Measurements from ENCODE around the gene ADGRA1. TPM values are rescaled to one million over a fixed set of nuclear protein-coding genes. Genes with fewer than 3 reads are reported as not detected.
A peak's percentile ranks its signal among the peaks of the same experiment; 100 is the strongest.
"Not testable (repeated sequence)": the region's sequence is repeated elsewhere in the genome, so short reads cannot be mapped to it uniquely, and the experiment has no call there.

The ADGRA1 gene
- total and polyA plus RNA-seq, 3 experiments from 2014 or later, result not detected

- H3K27me3 ChIP-seq (ENCODE audit: insufficient read depth, low read length, poor library complexity, severe bottlenecking), result no peaks in the 10 kb centered on the region
- H3K36me3 ChIP-seq (ENCODE audit: insufficient read depth, low read length), result no peaks in the 10 kb centered on the region
- no peak overlapping the region for H3K27ac ChIP-seq (ENCODE audit: low read depth, low read length)
- H3K4me1 ChIP-seq (ENCODE audit: insufficient read depth, low read length), result no peaks in the 10 kb centered on the region
- no peaks in the 10 kb centered on the region for H3K36me3 Mint-ChIP-seq
- no peaks in the 10 kb centered on the region for H3K9me3 Mint-ChIP-seq
- H3K27ac Mint-ChIP-seq, result no peak overlapping the region
- POLR2A ChIA-PET, result no interaction called here
- H3K4me1 Mint-ChIP-seq, result no peaks in the 10 kb centered on the region
- peaks cover 0 to 7% of the 10 kb centered on the region in 2 donors for H3K27me3 Mint-ChIP-seq
- no peak overlapping the region for H3K4me3 Mint-ChIP-seq
- CTCF ChIA-PET, result no interaction called here
- H3K9me3 ChIP-seq (ENCODE audit: low read length), result no peaks in the 10 kb centered on the region
- no peak for DNase-seq
- H3K4me3 ChIP-seq (ENCODE audit: low read length), result no peak overlapping the region
Observed at GRCh38 chr10:133050371-133050770, 37.4 kb upstream of the ADGRA1 start.

GRCh38 chr10:133052076-133052475 lies 35.6 kb upstream of the ADGRA1 start:
- H3K4me3 ChIP-seq (ENCODE audit: low read length), result no peak overlapping the region
- Mint-ChIP-seq H3K36me3 (no peaks in the 10 kb centered on the region), H3K9me3 (no peaks in the 10 kb centered on the region), H3K27me3 (peaks cover 0 to 11% of the 10 kb centered on the region in 2 donors), H3K4me1 (peaks cover 0 to 2% (median 0%) of the 10 kb centered on the region in 3 donors), H3K4me3 (no peak overlapping the region), H3K27ac (no peak overlapping the region)
- H3K36me3 ChIP-seq (ENCODE audit: insufficient read depth, low read length), result no peaks in the 10 kb centered on the region
- H3K27me3 ChIP-seq (ENCODE audit: insufficient read depth, low read length, poor library complexity, severe bottlenecking), result no peaks in the 10 kb centered on the region
- H3K9me3 ChIP-seq (ENCODE audit: low read length), result no peaks in the 10 kb centered on the region
- DNase-seq, result no peak
- H3K4me1 ChIP-seq (ENCODE audit: insufficient read depth, low read length), result no peaks in the 10 kb centered on the region
- H3K27ac ChIP-seq (ENCODE audit: low read depth, low read length), result no peak overlapping the region
- CTCF ChIA-PET, result no interaction called here
- POLR2A ChIA-PET, result no interaction called here

- H3K36me3 ChIP-seq (ENCODE audit: insufficient read depth, low read length); H3K27me3 ChIP-seq (ENCODE audit: insufficient read depth, low read length, poor library complexity, severe bottlenecking); H3K9me3 ChIP-seq (ENCODE audit: low read length); H3K4me3 Mint-ChIP-seq; H3K27ac ChIP-seq (ENCODE audit: low read depth, low read length); H3K4me3 ChIP-seq (ENCODE audit: low read length); DNase-seq; H3K4me1 ChIP-seq (ENCODE audit: insufficient read depth, low read length); H3K36me3 Mint-ChIP-seq; H3K27ac Mint-ChIP-seq; H3K9me3 Mint-ChIP-seq; POLR2A ChIA-PET: not testable (repeated sequence)
- Mint-ChIP-seq H3K4me1 (peaks cover 4 to 11% (median 7%) of the 10 kb centered on the region in 3 donors), H3K27me3 (peaks cover 0 to 11% of the 10 kb centered on the region in 2 donors)
- CTCF ChIA-PET, result interaction anchor here (0.7 kb wide), 1 partner anchor 9 kb away, joined by 3 read pairs; no protein-coding TSS in a partner anchor
Observed at GRCh38 chr10:133053527-133054133, 34.1 kb upstream of the ADGRA1 start.

GRCh38 chr10:133055470-133055869 lies 32.3 kb upstream of the ADGRA1 start:
- Mint-ChIP-seq H3K4me3 (no peak overlapping the region), H3K36me3 (no peaks in the 10 kb centered on the region), H3K4me1 (peaks cover 12 to 19% (median 12%) of the 10 kb centered on the region in 3 donors), H3K9me3 (no peaks in the 10 kb centered on the region), H3K27ac (no peak overlapping the region), H3K27me3 (peaks cover 0 to 10% of the 10 kb centered on the region in 2 donors)
- H3K27ac ChIP-seq (ENCODE audit: low read depth, low read length), result no peak overlapping the region
- no peak for DNase-seq
- H3K4me3 ChIP-seq (ENCODE audit: low read length), result no peak overlapping the region
- no peaks in the 10 kb centered on the region for H3K36me3 ChIP-seq (ENCODE audit: insufficient read depth, low read length)
- peaks cover 9% of the 10 kb centered on the region for H3K4me1 ChIP-seq (ENCODE audit: insufficient read depth, low read length)
- no peaks in the 10 kb centered on the region for H3K27me3 ChIP-seq (ENCODE audit: insufficient read depth, low read length, poor library complexity, severe bottlenecking)
- H3K9me3 ChIP-seq (ENCODE audit: low read length), result no peaks in the 10 kb centered on the region
- CTCF ChIA-PET, result no interaction called here
- POLR2A ChIA-PET, result no interaction called here

- ChIA-PET CTCF (no interaction called here), POLR2A (no interaction called here)
- Histone ChIP-seq H3K27ac (ENCODE audit: low read depth, low read length) (no peak overlapping the region), H3K4me1 (ENCODE audit: insufficient read depth, low read length) (peaks cover 9% of the 10 kb centered on the region), H3K4me3 (ENCODE audit: low read length) (no peak overlapping the region), H3K27me3 (ENCODE audit: insufficient read depth, low read length, poor library complexity, severe bottlenecking) (no peaks in the 10 kb centered on the region), H3K36me3 (ENCODE audit: insufficient read depth, low read length) (no peaks in the 10 kb centered on the region), H3K9me3 (ENCODE audit: low read length) (no peaks in the 10 kb centered on the region)
- no peak overlapping the region for H3K27ac Mint-ChIP-seq
- H3K4me3 Mint-ChIP-seq, result no peak overlapping the region
- DNase-seq, result no peak
- H3K27me3 Mint-ChIP-seq, result peaks cover 0 to 10% of the 10 kb centered on the region in 2 donors
- H3K36me3 Mint-ChIP-seq, result no peaks in the 10 kb centered on the region
- no peaks in the 10 kb centered on the region for H3K9me3 Mint-ChIP-seq
- H3K4me1 Mint-ChIP-seq, result peaks cover 12 to 19% (median 12%) of the 10 kb centered on the region in 3 donors
Observed at GRCh38 chr10:133056001-133056400, 31.7 kb upstream of the ADGRA1 start.

GRCh38 chr10:133056651-133057178 lies 31.0 kb upstream of the ADGRA1 start:
- Mint-ChIP-seq H3K27me3 (peaks cover 0 to 10% of the 10 kb centered on the region in 2 donors), H3K36me3 (no peaks in the 10 kb centered on the region), H3K9me3 (no peaks in the 10 kb centered on the region), H3K4me1 (peaks cover 12 to 19% (median 12%) of the 10 kb centered on the region in 3 donors), H3K27ac (no peak overlapping the region), H3K4me3 (no peak overlapping the region)
- Histone ChIP-seq H3K4me1 (ENCODE audit: insufficient read depth, low read length) (peaks cover 9% of the 10 kb centered on the region), H3K9me3 (ENCODE audit: low read length) (no peaks in the 10 kb centered on the region), H3K27ac (ENCODE audit: low read depth, low read length) (no peak overlapping the region), H3K27me3 (ENCODE audit: insufficient read depth, low read length, poor library complexity, severe bottlenecking) (no peaks in the 10 kb centered on the region), H3K4me3 (ENCODE audit: low read length) (no peak overlapping the region), H3K36me3 (ENCODE audit: insufficient read depth, low read length) (no peaks in the 10 kb centered on the region)
- DNase-seq, result no peak
- CTCF ChIA-PET, result no interaction called here
- POLR2A ChIA-PET, result no interaction called here

DNA sequence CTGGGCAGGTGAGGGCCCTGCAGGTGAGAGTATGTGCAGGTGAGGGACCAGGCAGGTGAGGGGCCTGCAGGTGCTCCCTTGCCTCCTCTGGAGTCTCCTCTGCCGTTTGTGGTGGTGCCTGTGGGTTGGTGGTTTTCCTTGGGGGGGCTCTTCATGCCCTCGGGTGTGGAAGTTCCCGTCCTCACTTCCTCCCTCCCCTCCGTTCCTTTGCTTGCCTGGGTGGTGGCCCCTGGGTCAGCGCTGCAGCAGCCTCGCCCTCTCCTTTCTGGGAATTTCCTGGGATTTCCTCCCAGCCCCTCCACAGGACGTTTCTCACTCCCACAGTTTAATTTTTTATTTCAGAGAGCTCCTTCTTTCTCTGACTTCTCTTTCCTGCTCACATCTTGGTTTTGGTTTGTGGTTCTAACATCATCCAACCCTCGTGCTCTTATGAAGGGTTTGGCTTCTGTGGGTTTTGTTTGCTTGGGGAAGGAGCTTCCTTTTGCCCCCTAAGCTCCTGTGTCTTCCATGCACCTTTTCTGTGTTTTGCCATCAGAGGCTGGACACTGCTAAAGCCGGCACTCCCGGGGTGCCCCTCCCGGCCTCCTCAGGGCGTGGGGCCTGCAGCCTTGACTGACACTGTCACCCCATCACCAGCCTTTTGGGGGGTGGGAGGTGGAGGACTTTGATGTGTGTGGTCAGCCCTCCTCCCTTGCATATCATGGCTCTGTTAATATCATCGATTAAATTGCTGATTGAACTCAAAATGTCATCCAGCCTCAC lies 29.2 kb upstream of the ADGRA1 start:
- no peaks in the 10 kb centered on the region for H3K36me3 ChIP-seq (ENCODE audit: insufficient read depth, low read length)
- peaks cover 9% of the 10 kb centered on the region for H3K4me1 ChIP-seq (ENCODE audit: insufficient read depth, low read length)
- H3K27me3 ChIP-seq (ENCODE audit: insufficient read depth, low read length, poor library complexity, severe bottlenecking), result no peaks in the 10 kb centered on the region
- Mint-ChIP-seq H3K36me3 (no peaks in the 10 kb centered on the region), H3K9me3 (no peaks in the 10 kb centered on the region), H3K27me3 (peaks cover 0 to 10% of the 10 kb centered on the region in 2 donors), H3K4me1 (peaks cover 12 to 19% (median 12%) of the 10 kb centered on the region in 3 donors), H3K4me3 (peak overlapping the region in 5 of 7 donors; percentile 32 to 74 (median 43)), H3K27ac (peak overlapping the region in 3 of 8 donors; percentile 34 to 72 (median 51))
- no peak for DNase-seq
- H3K27ac ChIP-seq (ENCODE audit: low read depth, low read length), result no peak overlapping the region
- ChIA-PET CTCF (no interaction called here), POLR2A (no interaction called here)
- no peaks in the 10 kb centered on the region for H3K9me3 ChIP-seq (ENCODE audit: low read length)
- no peak overlapping the region for H3K4me3 ChIP-seq (ENCODE audit: low read length)

DNA sequence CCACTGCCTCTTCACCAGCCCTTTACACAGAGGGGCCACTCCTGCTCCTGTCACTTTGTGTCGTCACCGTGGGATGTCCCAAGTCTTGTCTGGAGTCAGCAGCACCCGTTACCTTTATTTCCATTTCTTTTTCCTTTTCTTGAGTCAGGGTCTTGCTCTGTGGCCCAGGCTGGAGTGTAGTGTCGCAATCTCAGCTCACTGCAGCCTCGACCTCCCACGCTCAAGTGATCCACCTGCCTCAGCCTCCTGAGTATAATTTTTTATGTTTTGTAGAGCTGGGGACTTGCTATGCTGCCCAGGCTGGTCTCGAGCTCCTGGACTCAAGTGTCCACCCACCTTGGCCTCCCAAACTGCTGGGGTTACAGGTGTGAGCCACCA lies 28.6 kb upstream of the ADGRA1 start:
- Mint-ChIP-seq H3K27ac (no peak overlapping the region), H3K27me3 (peaks cover 0 to 10% of the 10 kb centered on the region in 2 donors), H3K36me3 (no peaks in the 10 kb centered on the region), H3K4me1 (peaks cover 12 to 19% (median 12%) of the 10 kb centered on the region in 3 donors), H3K9me3 (no peaks in the 10 kb centered on the region), H3K4me3 (peak overlapping the region in 4 of 7 donors; percentile 32 to 74 (median 44))
- peaks cover 9% of the 10 kb centered on the region for H3K4me1 ChIP-seq (ENCODE audit: insufficient read depth, low read length)
- CTCF ChIA-PET, result no interaction called here
- POLR2A ChIA-PET, result no interaction called here
- H3K27ac ChIP-seq (ENCODE audit: low read depth, low read length), result no peak overlapping the region
- H3K36me3 ChIP-seq (ENCODE audit: insufficient read depth, low read length), result no peaks in the 10 kb centered on the region
- H3K27me3 ChIP-seq (ENCODE audit: insufficient read depth, low read length, poor library complexity, severe bottlenecking), result no peaks in the 10 kb centered on the region
- DNase-seq, result no peak
- H3K9me3 ChIP-seq (ENCODE audit: low read length), result no peaks in the 10 kb centered on the region
- no peak overlapping the region for H3K4me3 ChIP-seq (ENCODE audit: low read length)
